ENCODE data around the gene POLN.
A peak's percentile ranks its signal among the peaks of the same experiment; 100 is the strongest.
"Not testable (repeated sequence)": the region's sequence is repeated elsewhere in the genome, so short reads cannot be mapped to it uniquely, and the experiment has no call there.

Gene POLN

GRCh38 chr4:2044542-2045517 is 197.1 kb downstream of the POLN start:
- DNase-seq (ENCODE audit: low read depth in 3 of 3, low spot score in 1 of 3): no peak

GRCh38 chr4:2044119-2044485 is 197.8 kb downstream of the POLN start:
- DNase-seq (ENCODE audit: low read depth in 3 of 3, low spot score in 1 of 3): no peak

GRCh38 chr4:2043396-2044118 is 198.4 kb downstream of the POLN start:
- DNase-seq (ENCODE audit: low read depth in 3 of 3, low spot score in 1 of 3): no peak

GRCh38 chr4:2042947-2043395 is 198.9 kb downstream of the POLN start:
- DNase-seq (ENCODE audit: low read depth in 3 of 3, low spot score in 1 of 3): no peak

GRCh38 chr4:2042204-2042946 is 199.5 kb downstream of the POLN start:
- no peak for DNase-seq (ENCODE audit: low read depth in 3 of 3, low spot score in 1 of 3)

GRCh38 chr4:2041239-2042130 is 200.4 kb downstream of the POLN start:
- peak; percentile 60 to 80 (median 66) for DNase-seq (ENCODE audit: low read depth in 3 of 3, low spot score in 1 of 3)

- no peak for DNase-seq (ENCODE audit: low read depth in 3 of 3, low spot score in 1 of 3)
Measured at GRCh38 chr4:2040391-2041238, 201.3 kb downstream of the POLN start.

- no peak for DNase-seq (ENCODE audit: low read depth in 3 of 3, low spot score in 1 of 3)
Measured at GRCh38 chr4:2036866-2037265, 205.1 kb downstream of the POLN start.

- no peak for DNase-seq (ENCODE audit: low read depth in 3 of 3, low spot score in 1 of 3)
Measured at GRCh38 chr4:2036327-2036726, 205.6 kb downstream of the POLN start.

- not testable (repeated sequence) for DNase-seq (ENCODE audit: low read depth in 3 of 3, low spot score in 1 of 3)
Measured at GRCh38 chr4:2031161-2031560, 210.8 kb downstream of the POLN start.

- DNase-seq (ENCODE audit: low read depth in 3 of 3, low spot score in 1 of 3): not testable (repeated sequence)
Measured at GRCh38 chr4:2027120-2027519, 214.8 kb downstream of the POLN start.

- DNase-seq (ENCODE audit: low read depth in 3 of 3, low spot score in 1 of 3): no peak
Measured at GRCh38 chr4:2025817-2026216, 216.1 kb downstream of the POLN start.

GRCh38 chr4:2024683-2025082 is 217.2 kb downstream of the POLN start:
- DNase-seq (ENCODE audit: low read depth in 3 of 3, low spot score in 1 of 3): no peak

All from stimulated activated CD4-positive, alpha-beta T cell treated with anti-CD3 and anti-CD28 coated beads, TNF-alpha, amount 100 ng/mL, for 1 hour (primary cell).